Glutamatergic neuron (in vitro differentiated cells): Measurements from ENCODE around the gene PRRX1. TPM values are rescaled to one million over a fixed set of nuclear protein-coding genes. Genes with fewer than 3 reads are reported as not detected.
A peak's percentile ranks its signal among the peaks of the same experiment; 100 is the strongest.

Source experiments
- DNase-seq: peaks from one replicate; pipeline ENCODE4 v3.0.0; 2022
- H3K27ac Mint-ChIP-seq: one replicate; pipeline ENCODE4 v1.8.0; 2020; ENCODE audit warnings: mild to moderate bottlenecking, mixed read lengths, inconsistent platforms; ENCODE audit not compliant: unreplicated experiment
- H3K27me3 Mint-ChIP-seq: one replicate; pipeline ENCODE4 v1.8.0; 2020; ENCODE audit warnings: mild to moderate bottlenecking, moderate library complexity, mixed read lengths, inconsistent platforms; ENCODE audit not compliant: unreplicated experiment
- H3K36me3 Mint-ChIP-seq: one replicate; pipeline ENCODE4 v1.8.0; 2020; ENCODE audit warnings: mild to moderate bottlenecking, mixed read lengths, inconsistent platforms; ENCODE audit not compliant: unreplicated experiment
- H3K4me1 Mint-ChIP-seq: one replicate; pipeline ENCODE4 v1.8.0; 2020; ENCODE audit warnings: mild to moderate bottlenecking, low read depth, mixed read lengths, inconsistent platforms; ENCODE audit not compliant: unreplicated experiment
- H3K4me3 Mint-ChIP-seq: one replicate; pipeline ENCODE4 v1.8.0; 2020; ENCODE audit warnings: mild to moderate bottlenecking, mixed read lengths, inconsistent platforms; ENCODE audit not compliant: unreplicated experiment
- H3K9me3 Mint-ChIP-seq: one replicate; pipeline ENCODE4 v1.8.0; 2020; ENCODE audit warnings: mild to moderate bottlenecking, moderate library complexity, mixed read lengths, inconsistent platforms; ENCODE audit not compliant: unreplicated experiment
- total RNA-seq: library from RNA; stranded (reverse); fragmentation: NEBNext Ultra II Directional; extraction: Animal tissue kit (Norgen Biotek cat#: 25700); gene quantifications from one replicate; pipeline ENCODE4 v1.2.1, GENCODE V29; 2021; ENCODE audit not compliant: unreplicated experiment
- TF ChIP-seq, protein P1 (sequence below): fragments of 200-600 bp; sonication (generic); IDR thresholded peaks from one replicate; pipeline ENCODE4 v1.5.0; 2021; ENCODE audit not compliant: partially characterized antibody, unreplicated experiment

PRRX1 gene
- total RNA-seq, 1 donor from 2014 or later, result not detected

- Mint-ChIP-seq H3K27ac (peak overlapping the region; percentile 88), H3K27me3 (peaks cover 3% of the 10 kb centered on the region), H3K9me3 (peaks cover 7% of the 10 kb centered on the region), H3K4me3 (no peak overlapping the region), H3K4me1 (peaks cover 8% of the 10 kb centered on the region), H3K36me3 (no peaks in the 10 kb centered on the region)
- DNase-seq, result no peak
- TF ChIP-seq, protein P1, sequence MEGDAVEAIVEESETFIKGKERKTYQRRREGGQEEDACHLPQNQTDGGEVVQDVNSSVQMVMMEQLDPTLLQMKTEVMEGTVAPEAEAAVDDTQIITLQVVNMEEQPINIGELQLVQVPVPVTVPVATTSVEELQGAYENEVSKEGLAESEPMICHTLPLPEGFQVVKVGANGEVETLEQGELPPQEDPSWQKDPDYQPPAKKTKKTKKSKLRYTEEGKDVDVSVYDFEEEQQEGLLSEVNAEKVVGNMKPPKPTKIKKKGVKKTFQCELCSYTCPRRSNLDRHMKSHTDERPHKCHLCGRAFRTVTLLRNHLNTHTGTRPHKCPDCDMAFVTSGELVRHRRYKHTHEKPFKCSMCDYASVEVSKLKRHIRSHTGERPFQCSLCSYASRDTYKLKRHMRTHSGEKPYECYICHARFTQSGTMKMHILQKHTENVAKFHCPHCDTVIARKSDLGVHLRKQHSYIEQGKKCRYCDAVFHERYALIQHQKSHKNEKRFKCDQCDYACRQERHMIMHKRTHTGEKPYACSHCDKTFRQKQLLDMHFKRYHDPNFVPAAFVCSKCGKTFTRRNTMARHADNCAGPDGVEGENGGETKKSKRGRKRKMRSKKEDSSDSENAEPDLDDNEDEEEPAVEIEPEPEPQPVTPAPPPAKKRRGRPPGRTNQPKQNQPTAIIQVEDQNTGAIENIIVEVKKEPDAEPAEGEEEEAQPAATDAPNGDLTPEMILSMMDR, result no peak
Observed at GRCh38 chr1:170620164-170620563, 43.8 kb upstream of the PRRX1 start.

DNA sequence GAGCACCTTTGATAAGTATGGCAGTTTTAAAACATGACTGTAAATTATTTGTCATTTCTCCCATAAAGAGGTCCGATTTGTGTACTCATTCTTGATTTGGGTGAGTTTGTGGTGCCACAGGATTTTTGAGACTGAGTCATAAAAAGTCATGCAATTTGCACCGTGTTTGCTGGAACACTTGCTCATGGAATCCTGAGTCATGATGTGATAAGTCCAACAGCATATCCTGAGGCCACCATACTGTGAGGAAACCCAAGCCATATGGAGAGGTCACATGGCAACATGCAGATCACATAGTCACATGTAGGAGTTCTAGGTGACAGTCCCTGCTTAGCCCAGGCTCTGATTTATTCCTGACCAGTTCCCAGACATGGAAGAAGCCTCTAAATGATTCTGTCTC, 40.8 kb upstream of the PRRX1 start:
- TF ChIP-seq, protein P1, result no peak
- Mint-ChIP-seq H3K27ac (no peak overlapping the region), H3K4me3 (no peak overlapping the region), H3K4me1 (peaks cover 8% of the 10 kb centered on the region), H3K36me3 (no peaks in the 10 kb centered on the region), H3K9me3 (peaks cover 7% of the 10 kb centered on the region), H3K27me3 (peaks cover 3% of the 10 kb centered on the region)
- no peak for DNase-seq

GRCh38 chr1:170624146-170624545, 39.8 kb upstream of the PRRX1 start:
- H3K4me1 Mint-ChIP-seq, result peaks cover 6% of the 10 kb centered on the region
- peaks cover 3% of the 10 kb centered on the region for H3K9me3 Mint-ChIP-seq
- no peak for DNase-seq
- TF ChIP-seq, protein P1, result no peak
- no peak overlapping the region for H3K4me3 Mint-ChIP-seq
- H3K36me3 Mint-ChIP-seq, result no peaks in the 10 kb centered on the region
- H3K27ac Mint-ChIP-seq, result no peak overlapping the region
- H3K27me3 Mint-ChIP-seq, result peaks cover 3% of the 10 kb centered on the region

DNA sequence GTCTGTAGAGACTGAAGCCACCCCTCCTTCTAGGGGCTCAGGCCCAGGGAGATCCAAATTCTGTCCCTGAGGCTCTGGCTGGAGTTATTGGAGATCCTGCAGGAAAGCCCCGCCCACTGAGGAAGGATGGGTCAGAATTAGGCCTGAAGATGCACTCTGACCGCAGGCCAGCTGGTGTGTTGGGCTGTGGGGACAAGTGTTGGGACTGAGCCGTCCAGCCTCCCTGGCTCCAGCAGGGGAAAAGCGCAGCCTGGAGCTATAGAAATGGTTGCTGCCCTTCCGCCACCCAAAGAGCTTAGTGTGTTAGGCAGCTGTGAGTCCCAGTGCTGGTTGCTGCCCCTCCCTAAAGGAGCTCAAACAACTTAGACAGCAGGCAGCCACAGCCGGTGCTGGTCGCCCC, 33.0 kb upstream of the PRRX1 start:
- TF ChIP-seq, protein P1, result no peak
- Mint-ChIP-seq H3K27ac (no peak overlapping the region), H3K27me3 (no peaks in the 10 kb centered on the region), H3K4me1 (no peaks in the 10 kb centered on the region), H3K9me3 (no peaks in the 10 kb centered on the region), H3K4me3 (no peak overlapping the region), H3K36me3 (no peaks in the 10 kb centered on the region)
- DNase-seq, result no peak

DNA sequence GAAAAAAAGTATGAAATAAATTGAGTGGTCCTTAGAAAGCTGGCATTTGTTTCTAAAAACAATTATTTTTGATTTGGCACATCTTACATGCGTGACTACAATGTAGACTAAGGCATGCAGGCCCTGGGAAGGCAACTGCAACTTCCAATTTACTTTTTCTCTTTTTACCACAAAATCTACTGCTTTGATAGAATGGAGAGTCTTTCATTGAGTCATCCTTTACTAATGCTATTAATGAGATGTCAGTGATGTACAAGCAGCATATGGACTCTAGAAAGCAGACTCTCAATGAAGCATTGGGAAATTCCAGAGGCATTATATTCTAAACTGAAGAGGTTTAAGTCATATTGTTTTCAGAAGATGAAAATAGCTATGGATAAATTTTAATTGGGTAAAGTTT, 29.6 kb upstream of the PRRX1 start:
- H3K27me3 Mint-ChIP-seq, result no peaks in the 10 kb centered on the region
- TF ChIP-seq, protein P1, result no peak
- H3K4me3 Mint-ChIP-seq, result no peak overlapping the region
- DNase-seq, result no peak
- no peaks in the 10 kb centered on the region for H3K4me1 Mint-ChIP-seq
- H3K27ac Mint-ChIP-seq, result no peak overlapping the region
- no peaks in the 10 kb centered on the region for H3K36me3 Mint-ChIP-seq
- no peaks in the 10 kb centered on the region for H3K9me3 Mint-ChIP-seq
